HG02981 (cell line): ENCODE measurements around the gene MAP2.
A peak's percentile ranks its signal among the peaks of the same experiment; 100 is the strongest.
"Not testable (repeated sequence)": the region's sequence is repeated elsewhere in the genome, so short reads cannot be mapped to it uniquely, and the experiment has no call there.

Experiments used
- ATAC-seq: cut with Tn5 transposase; IDR thresholded peaks from one replicate; pipeline ENCODE4 v1.9.1; 2021; ENCODE audit warnings: mild to moderate bottlenecking, moderate library complexity; ENCODE audit not compliant: unreplicated experiment

MAP2 gene

GRCh38 chr2:209473930-209474419 lies 50.1 kb downstream of the MAP2 start:
- no peak for ATAC-seq

GRCh38 chr2:209474960-209475359 lies 51.1 kb downstream of the MAP2 start:
- ATAC-seq, result no peak

- no peak for ATAC-seq
Measured at GRCh38 chr2:209476367-209477208, 52.7 kb downstream of the MAP2 start.

DNA sequence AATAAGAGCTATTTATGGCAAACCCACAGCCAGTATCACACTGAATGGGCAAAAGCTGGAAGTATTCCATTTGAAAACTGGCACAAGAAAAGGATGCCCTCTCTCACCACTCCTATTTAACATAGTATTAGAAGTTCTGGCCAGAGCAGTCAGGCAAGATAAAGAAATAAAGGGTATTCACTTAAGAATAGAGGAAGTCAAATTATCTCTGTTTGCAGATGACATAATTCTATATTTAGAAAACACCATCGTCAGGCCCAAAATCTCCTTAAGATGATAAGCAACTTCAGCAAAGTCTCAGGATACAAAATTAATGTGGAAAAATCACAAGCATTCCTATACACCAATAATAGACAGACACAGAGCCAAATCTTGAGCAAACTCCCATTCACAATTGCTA lies 68.4 kb downstream of the MAP2 start:
- not testable (repeated sequence) for ATAC-seq

DNA sequence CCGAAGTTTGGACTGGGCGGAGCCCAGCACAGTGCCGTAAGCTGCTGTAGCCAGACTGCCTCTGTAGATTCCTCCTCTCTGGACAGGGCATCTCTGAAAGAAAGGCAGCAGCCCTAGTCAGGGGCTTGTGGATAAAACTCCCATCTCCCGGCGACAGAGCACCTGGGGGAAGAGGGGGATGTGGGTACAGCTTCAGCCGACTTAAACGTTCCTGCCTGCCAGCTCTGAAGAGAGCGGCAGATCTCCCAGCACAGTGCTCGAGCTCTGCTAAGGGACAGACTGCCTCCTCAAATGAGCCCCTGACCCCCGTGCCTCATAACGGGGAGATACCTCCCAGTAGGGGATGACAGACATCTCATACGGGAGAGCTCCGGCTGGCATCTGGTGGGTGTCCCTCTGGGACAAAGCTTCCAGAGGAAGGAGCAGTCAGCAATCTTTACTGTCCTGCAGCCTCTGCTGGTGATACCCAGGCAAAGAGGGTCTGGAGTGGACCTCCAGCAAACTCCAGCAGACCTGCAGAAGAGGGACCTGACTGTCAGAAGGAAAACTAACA lies 71.3 kb downstream of the MAP2 start:
- not testable (repeated sequence) for ATAC-seq

DNA sequence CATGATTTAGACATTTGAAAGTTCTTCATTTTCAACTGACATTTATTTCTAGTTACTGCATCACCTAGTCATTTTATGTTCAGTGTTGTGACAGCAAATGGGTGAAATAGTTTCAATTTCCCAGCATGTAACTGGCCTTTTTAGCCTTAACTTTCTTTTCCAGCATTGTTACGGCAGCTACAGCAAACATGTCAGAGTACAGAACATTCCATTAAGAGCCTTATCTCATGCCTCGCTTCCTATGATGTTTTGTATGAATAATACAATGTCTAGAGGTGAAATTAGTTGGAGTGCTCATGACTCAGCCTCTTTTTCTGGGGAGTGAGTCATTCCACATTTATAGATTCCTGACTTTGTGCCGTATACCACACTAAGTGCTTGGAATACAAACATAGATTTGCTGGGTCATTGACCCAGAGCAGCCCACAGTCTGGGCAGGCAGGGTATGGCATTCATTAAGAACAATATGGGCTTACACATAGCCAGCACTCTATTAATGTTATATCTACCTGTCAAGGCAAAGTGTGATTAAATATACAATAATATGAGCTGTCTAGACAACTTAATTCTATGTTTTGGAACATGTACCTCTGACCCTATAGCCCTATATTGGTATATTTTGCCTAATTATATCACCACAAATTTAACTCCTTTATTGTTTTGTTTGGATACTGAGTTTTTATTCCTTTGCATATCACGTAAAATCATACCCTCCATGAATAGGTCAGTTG lies 72.2 kb downstream of the MAP2 start:
- ATAC-seq, result no peak

DNA sequence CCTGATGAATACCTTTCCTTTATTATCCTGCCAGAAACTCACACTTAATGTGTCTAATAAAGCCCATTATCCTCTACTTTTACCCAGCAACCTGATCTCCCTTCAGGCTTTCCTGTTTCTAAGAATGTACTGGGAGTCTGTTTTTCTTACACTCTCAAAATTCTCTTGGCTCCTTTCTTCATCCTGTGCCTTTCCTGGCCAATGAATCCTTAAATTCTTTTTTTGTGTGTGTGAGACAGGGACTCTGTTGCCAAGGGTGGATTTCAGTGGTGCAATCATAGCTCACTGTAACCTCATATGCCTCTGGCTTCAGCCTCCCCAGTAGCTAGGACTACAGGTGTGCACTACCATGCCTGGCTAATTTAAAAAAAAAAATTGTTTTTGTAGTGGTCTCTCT lies 72.7 kb downstream of the MAP2 start:
- ATAC-seq, result no peak

DNA sequence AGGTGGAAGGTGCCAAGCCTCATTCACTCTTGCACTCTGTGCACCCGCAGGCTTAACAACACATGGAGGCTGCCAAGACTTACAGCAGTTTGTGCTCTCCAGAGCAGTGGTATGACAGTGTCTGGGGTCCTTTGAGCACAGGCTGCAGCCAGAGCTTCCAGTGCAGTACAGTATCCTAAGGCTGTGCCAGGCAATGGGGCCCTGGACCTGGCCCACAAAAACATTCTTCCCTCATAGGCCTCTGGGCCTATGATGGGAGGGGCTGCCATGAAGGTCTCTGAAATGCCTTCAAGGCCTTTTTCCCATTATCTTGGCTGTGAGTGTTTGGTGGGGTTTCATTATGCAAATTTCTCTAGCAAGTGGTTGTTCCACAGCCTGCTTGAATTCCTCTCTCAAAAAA lies 74.8 kb downstream of the MAP2 start:
- no peak for ATAC-seq

DNA sequence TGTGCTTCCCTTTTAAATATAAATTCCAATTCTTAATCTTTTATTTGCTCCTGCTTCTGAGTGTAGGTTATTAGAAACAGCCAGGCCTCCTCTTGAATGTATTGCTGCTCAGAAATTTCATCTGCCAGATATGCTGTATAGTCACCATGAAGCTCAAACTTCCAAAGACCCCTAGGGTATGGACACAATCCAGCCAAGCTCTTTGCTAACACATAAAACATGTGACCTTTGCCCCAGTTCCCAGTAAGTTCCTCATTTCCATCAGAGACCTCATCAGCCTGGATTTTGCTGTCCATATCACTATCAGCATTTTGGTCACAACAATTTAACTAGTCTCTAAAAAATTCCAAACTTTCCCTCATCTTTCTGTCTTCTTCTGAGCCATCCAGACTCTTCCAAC lies 75.2 kb downstream of the MAP2 start:
- ATAC-seq, result no peak

- no peak for ATAC-seq
Measured at GRCh38 chr2:209501579-209501978, 77.7 kb downstream of the MAP2 start.

GRCh38 chr2:209505410-209505809 lies 81.6 kb downstream of the MAP2 start:
- no peak for ATAC-seq

GRCh38 chr2:209508255-209508654 lies 84.4 kb downstream of the MAP2 start:
- ATAC-seq, result no peak

GRCh38 chr2:209511637-209512036 lies 87.8 kb downstream of the MAP2 start:
- ATAC-seq, result no peak

- ATAC-seq, result peak; percentile 49
Measured at GRCh38 chr2:209512971-209513370, 89.1 kb downstream of the MAP2 start.

- no peak for ATAC-seq
Measured at GRCh38 chr2:209517436-209517835, 93.6 kb downstream of the MAP2 start.

GRCh38 chr2:209519271-209519670 lies 95.4 kb downstream of the MAP2 start:
- no peak for ATAC-seq

GRCh38 chr2:209519906-209520305 lies 96.1 kb downstream of the MAP2 start:
- no peak for ATAC-seq

DNA sequence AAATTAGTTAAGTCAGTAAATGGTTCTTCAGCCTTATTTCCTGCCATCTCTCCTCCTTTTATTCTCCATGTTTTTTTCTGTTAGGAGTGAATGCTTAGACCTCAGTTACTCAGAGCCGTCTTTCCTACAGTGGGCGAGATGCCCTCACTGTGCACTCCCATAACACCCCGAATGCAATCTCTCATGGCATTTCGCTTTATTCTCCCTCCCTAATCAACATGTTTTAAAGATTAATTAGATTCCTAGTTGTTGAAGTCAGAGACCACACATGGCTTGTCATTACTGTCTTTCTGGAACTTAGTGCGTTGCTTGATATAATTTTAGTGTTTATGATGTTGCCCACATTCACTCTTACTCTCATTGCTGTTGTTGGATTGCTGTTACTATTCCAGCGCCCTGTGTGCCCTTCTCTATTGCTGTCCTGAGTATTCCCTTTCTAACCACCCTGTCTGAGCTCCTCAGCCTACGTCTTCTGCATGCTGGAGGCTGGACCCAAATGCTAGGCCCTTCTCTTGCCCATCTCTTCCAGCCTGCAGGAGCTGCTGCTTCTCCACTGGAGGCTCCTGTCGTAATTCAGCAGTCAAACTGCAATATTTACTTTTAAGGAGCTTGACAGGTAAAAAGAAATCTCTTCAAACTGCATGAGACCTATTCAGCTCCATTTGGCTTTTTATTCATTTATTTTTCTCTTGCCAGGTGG lies 99.3 kb downstream of the MAP2 start:
- ATAC-seq, result no peak

GRCh38 chr2:209523867-209524266 lies 100.0 kb downstream of the MAP2 start:
- ATAC-seq, result peak; percentile 39

GRCh38 chr2:209525331-209525730 lies 101.5 kb downstream of the MAP2 start:
- no peak for ATAC-seq

GRCh38 chr2:209525834-209526281 lies 102.0 kb downstream of the MAP2 start:
- ATAC-seq, result peak; percentile 27
